Duodenal mucosa (tissue), 2 donors: ENCODE measurements around the gene GSTA2.
"Not testable (repeated sequence)": the region's sequence is repeated elsewhere in the genome, so short reads cannot be mapped to it uniquely, and the experiment has no call there.

Source experiments
- H3K27ac ChIP-seq: one replicate; pipeline ENCODE4 v1.7.0; 2013; ENCODE audit warnings: low read depth, low read length
- H3K27me3 ChIP-seq, 2 donors: one replicate each; pipeline ENCODE4 v1.7.0; 2013; ENCODE audit warnings: low read length in 2 of 2, control low read depth in 1 of 2; ENCODE audit not compliant: insufficient read depth in 2 of 2, control insufficient read depth in 1 of 2
- H3K36me3 ChIP-seq, 2 donors: one replicate each; pipeline ENCODE4 v1.7.0; 2013; ENCODE audit warnings: low read length in 2 of 2, control low read depth in 1 of 2; ENCODE audit not compliant: insufficient read depth in 2 of 2, control insufficient read depth in 1 of 2
- H3K4me1 ChIP-seq, 2 donors: one replicate each; pipeline ENCODE4 v1.7.0; 2013; ENCODE audit warnings: low read length in 2 of 2, control low read depth in 1 of 2; ENCODE audit not compliant: insufficient read depth in 2 of 2, control insufficient read depth in 1 of 2
- H3K4me3 ChIP-seq, 2 donors: one replicate each; pipeline ENCODE4 v1.7.0; 2013; ENCODE audit warnings: low read length in 2 of 2, low read depth in 1 of 2
- H3K9ac ChIP-seq, 2 donors: one replicate each; pipeline ENCODE4 v1.7.0; 2013; ENCODE audit warnings: low read length in 2 of 2, low read depth in 1 of 2
- H3K9me3 ChIP-seq, 2 donors: one replicate each; pipeline ENCODE4 v1.7.0; 2013; ENCODE audit warnings: low read length in 2 of 2, control low read depth in 1 of 2; ENCODE audit not compliant: control insufficient read depth in 1 of 2

Gene GSTA2

DNA sequence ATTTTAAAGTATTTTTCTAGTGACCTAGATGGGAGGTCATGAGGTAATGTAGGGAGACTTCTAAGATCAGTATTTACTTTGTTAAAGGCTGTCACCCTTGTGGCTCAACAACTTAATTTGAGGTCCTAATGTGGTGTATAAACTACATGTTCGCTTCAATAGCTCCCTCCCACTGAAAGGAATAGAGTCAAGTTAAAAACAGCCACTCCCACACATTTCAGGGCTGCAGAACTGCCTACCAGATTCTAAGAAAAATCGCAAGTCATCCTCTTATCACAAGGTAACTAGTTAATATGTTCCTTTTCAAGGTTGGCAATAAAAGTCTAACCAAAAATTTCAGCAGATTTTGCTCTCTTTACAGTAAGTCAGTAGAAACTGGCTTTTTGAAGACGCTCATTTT, 25.2 kb upstream of the GSTA2 start:
- H3K4me3 ChIP-seq, result no peak overlapping the region
- no peaks in the 10 kb centered on the region for H3K9me3 ChIP-seq
- no peaks in the 10 kb centered on the region for H3K27me3 ChIP-seq
- peaks cover 6 to 20% of the 10 kb centered on the region in 2 donors for H3K36me3 ChIP-seq
- H3K9ac ChIP-seq, result no peak overlapping the region
- H3K4me1 ChIP-seq, result peaks cover 7 to 8% of the 10 kb centered on the region in 2 donors
- H3K27ac ChIP-seq, result no peak overlapping the region

DNA sequence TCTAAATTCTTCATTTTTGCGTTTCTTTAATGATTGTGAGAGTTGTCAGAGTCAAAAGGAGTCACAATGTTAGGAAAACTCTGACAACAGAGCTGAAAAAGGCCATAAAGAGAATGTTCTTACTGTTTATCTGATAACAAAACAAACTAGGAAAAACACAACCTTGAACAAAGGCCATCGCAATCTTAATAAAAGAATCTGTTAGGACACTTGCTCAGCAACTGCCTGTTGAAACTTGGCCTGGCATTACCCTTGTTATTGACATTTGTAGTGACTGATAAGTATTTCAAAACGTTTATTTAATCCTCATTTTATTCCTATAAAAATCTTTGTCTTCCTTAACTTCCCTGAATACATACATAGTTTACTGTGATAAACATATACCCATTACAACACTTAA, 24.6 kb upstream of the GSTA2 start:
- Histone ChIP-seq H3K4me3 (no peak overlapping the region), H3K9me3 (no peaks in the 10 kb centered on the region), H3K27ac (no peak overlapping the region), H3K27me3 (no peaks in the 10 kb centered on the region), H3K36me3 (peaks cover 3 to 15% of the 10 kb centered on the region in 2 donors), H3K4me1 (peaks cover 7 to 11% of the 10 kb centered on the region in 2 donors), H3K9ac (no peak overlapping the region)

DNA sequence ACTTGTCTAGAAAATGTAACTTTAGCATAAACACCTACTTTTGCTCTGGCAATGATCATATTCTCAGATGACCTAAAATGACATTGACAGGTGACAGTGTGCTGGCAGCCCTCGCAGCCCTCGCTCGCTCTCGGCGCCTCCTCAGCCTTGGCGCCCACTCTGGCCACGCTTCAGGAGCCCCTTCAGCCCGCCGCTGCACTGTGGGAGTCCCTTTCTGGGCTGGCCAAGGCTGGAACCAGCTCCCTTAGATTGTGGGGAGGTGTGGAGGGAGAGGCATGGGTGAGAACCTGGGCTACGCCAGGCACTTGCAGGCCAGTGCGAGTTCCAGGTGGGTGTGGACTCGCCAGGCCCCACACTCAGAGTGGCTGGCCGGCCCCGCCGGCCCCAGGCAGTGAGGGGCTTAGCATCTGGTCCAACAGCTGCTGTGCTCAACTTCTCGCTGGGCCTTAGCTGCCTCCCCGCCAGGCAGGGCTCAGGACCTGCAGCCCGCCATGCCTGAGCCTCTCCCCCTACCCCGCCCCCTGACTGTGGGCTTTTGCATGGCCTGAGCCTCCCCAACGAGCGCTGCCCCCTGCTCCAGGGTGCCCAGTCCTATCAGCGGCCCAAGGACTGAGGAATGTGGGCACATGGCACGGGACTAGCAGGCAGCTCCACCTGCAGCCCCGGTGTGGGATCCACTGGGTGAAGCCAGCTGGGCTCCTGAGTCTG, 23.1 kb upstream of the GSTA2 start:
- Histone ChIP-seq H3K9ac (no peak overlapping the region), H3K36me3 (peaks cover 0 to 2% of the 10 kb centered on the region in 2 donors), H3K4me3 (no peak overlapping the region), H3K9me3 (no peaks in the 10 kb centered on the region), H3K4me1 (peaks cover 10 to 13% of the 10 kb centered on the region in 2 donors), H3K27me3 (no peaks in the 10 kb centered on the region), H3K27ac (no peak overlapping the region)

DNA sequence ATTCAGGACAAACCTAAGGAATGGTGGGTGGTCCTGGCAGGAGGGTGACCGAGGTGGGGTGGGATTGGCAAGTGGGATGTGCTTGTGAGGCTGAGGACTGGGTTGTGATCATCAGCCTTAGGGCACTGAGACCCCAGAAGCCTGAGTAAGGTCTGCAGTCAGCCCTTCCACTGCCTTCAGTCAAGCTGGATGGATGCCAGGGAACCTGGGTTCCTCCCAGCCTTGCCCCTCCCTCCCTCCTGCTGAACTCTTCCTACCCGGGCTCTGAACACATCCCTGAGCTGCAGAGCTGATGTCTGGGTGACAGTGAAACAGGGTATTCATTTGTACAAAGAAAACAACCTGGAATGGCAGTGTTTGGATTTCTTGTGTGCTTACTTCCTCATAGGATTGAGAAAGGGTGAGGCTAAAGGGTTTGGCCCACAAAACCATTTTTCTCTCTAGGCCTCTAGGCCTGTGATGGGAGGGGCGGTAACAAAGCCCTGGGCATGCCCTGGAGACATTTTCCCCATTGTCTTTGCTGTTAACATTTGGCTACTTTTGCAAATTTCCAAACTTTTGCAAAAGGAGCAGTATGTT, 19.5 kb upstream of the GSTA2 start:
- H3K27me3 ChIP-seq, result not testable (repeated sequence)

DNA sequence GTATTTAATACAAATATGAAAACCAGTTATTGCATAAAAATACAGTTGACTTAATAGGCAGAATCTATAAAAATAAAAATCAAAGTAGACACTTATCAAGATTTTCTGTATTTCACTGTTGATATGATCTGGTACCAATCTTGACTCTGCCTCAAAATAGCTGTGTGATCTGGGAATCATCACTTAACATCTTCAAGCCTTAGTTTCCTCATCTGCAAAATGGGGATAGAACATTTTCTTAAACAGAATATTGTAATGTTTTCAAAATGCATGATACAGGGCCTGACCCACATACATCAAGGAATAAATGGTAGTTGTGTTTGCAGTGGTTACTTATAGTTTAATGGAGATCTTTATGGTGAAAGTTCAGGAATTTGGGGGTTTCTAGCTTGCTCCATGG, 18.9 kb upstream of the GSTA2 start:
- not testable (repeated sequence) for H3K9me3 ChIP-seq, H3K36me3 ChIP-seq, H3K4me3 ChIP-seq, H3K9ac ChIP-seq, H3K4me1 ChIP-seq, H3K27me3 ChIP-seq, H3K27ac ChIP-seq

More for the DNA sequence above, 19.5 kb upstream of the GSTA2 start:
- H3K4me1 ChIP-seq, result peaks cover 10 to 13% of the 10 kb centered on the region in 2 donors
- H3K36me3 ChIP-seq, H3K4me3 ChIP-seq, H3K9ac ChIP-seq, H3K27ac ChIP-seq, H3K9me3 ChIP-seq: not testable (repeated sequence)

DNA sequence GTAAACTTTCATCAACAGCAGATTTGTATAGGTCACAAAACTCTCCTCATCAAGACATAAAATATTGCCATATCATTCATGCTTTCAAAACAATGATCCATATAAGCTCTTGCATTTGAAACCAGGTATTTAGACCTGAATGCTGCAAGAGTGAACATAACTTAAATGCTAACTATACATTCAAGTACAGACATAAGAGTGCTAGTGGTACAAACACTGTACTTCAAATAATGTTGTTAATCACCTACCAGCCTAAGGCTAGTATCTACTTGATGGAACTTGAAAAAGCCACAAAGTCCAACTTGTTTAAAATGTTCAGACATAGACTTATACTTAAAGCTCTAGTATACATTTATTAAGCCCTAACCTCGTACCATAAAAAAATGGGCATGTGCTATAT, 16.0 kb upstream of the GSTA2 start:
- H3K27ac ChIP-seq, result no peak overlapping the region

DNA sequence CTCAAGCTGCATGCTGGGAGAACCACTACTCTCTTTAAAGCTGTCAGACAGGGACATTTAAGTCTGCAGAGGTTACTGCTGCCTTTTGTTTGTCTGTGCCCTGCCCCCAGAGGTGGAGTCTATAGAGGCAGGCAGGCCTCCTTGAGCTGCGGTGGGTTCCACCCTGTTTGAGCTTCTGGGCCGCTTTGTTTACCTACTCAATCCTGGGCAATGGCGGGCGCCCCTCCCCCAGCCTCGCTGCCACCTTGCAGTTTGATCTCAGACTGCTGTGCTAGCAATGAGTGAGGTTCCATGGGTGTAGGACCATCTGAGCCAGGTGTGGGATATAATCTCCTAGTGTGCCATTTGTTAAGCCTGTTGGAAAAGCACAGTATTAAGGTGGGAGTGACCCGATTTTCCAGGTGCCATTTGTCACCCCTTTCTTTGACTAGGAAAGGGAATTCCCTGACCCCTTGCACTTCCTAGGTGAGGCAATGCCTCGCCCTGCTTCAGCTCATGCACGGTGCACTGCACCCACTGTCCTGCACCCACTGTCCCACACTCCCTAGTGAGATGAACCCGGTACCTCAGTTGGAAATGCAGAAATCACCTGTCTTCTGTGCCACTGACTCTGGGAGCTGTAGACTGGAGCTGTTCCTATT, 13.6 kb upstream of the GSTA2 start:
- H3K27me3 ChIP-seq, H3K36me3 ChIP-seq, H3K4me3 ChIP-seq, H3K9ac ChIP-seq, H3K27ac ChIP-seq, H3K9me3 ChIP-seq, H3K4me1 ChIP-seq: not testable (repeated sequence)

More for the DNA sequence above, 16.0 kb upstream of the GSTA2 start:
- no peaks in the 10 kb centered on the region for H3K9me3 ChIP-seq
- H3K4me3 ChIP-seq, result no peak overlapping the region
- H3K9ac ChIP-seq, result no peak overlapping the region
- peaks cover 2 to 5% of the 10 kb centered on the region in 2 donors for H3K4me1 ChIP-seq
- H3K27me3 ChIP-seq, result no peaks in the 10 kb centered on the region
- H3K36me3 ChIP-seq, result no peaks in the 10 kb centered on the region

DNA sequence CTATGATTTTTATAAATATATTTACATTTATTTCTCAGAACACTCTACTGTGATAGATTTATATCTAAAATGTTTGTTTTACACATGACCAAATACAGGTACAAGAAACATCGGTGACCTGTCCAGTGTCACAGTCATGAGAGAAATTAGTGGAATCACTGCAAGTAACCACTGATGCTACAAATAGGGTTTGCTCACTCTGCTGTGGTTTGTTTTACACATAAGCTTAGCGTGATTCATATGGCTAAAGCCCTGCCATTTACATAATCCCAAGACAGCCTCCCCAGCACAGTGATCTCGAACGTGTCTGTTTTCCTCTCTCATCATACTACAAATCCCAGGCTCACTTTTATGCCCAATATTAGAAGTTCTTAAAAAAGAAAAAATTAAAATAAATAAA, 6.1 kb upstream of the GSTA2 start:
- H3K27ac ChIP-seq, H3K4me3 ChIP-seq, H3K4me1 ChIP-seq, H3K27me3 ChIP-seq, H3K36me3 ChIP-seq, H3K9me3 ChIP-seq, H3K9ac ChIP-seq: not testable (repeated sequence)

DNA sequence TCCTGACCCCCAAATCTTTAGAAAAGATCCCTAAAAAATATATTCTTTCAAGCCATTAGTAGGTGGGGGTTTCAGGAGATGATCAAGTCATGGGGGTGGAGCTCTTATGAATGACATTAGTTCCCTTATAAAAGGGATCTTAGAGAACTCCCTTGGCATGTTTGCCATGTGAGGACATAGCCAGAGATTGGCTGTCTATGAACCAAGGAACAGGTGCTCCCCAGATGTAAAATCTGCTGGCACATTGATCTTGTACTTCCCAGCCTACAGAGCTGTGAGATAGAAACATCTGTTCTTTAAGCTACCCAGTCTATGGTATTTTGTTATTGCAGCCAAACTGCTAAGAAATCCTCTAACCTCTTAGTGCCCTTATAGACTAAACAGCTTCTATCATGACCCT, 4.4 kb upstream of the GSTA2 start:
- H3K9me3 ChIP-seq, H3K9ac ChIP-seq, H3K36me3 ChIP-seq, H3K4me3 ChIP-seq, H3K27me3 ChIP-seq, H3K27ac ChIP-seq, H3K4me1 ChIP-seq: not testable (repeated sequence)

DNA sequence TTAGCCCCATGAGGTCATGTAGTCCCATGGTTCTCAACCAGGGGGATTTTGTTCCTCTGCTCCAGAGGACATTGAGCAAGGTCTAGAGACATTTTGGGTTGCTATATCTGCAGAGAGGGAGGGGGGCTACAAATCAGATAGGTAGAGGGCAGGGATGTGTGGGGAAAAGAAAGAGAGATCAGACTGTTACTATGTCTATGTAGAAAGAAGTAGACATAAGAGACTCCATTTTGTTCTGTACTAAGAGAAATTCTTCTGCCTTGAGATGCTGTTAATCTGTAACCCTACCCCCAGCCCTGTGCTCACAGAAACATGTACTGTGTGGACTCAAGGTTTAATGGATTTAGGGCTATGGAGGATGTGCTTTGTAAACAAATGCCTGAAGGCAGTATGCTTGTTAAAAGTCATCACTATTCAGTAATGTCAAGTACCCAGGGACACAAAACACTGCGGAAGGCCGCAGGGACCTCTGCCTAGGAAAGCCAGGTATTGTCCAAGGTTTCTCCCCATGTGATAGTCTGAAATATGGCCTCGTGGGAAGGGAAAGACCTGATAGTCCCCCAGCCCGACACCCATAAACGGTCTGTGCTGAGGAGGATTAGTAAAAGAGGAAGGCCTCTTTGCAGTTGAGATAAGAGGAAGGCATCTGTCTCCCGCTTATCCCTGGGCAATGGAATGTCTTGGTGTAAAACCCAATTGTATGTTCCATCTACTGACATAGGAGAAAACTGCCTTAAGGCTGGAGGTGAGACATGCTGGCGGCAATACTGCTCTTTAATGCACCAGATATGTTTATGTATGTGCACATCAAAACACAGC, 1.4 kb downstream of the GSTA2 start:
- not testable (repeated sequence) for H3K36me3 ChIP-seq, H3K9me3 ChIP-seq, H3K27ac ChIP-seq, H3K4me1 ChIP-seq, H3K9ac ChIP-seq, H3K27me3 ChIP-seq
- peak overlapping the region; percentile 15 to 57 for H3K4me3 ChIP-seq
